GM19324 (cell line): ENCODE results near the gene SLC24A4.

Experiments used
- ATAC-seq: cut with Tn5 transposase; IDR thresholded peaks from one replicate; pipeline ENCODE4 v1.9.1; 2021; ENCODE audit warnings: mild to moderate bottlenecking, moderate library complexity; ENCODE audit not compliant: unreplicated experiment, low FRiP score

The SLC24A4 gene

DNA sequence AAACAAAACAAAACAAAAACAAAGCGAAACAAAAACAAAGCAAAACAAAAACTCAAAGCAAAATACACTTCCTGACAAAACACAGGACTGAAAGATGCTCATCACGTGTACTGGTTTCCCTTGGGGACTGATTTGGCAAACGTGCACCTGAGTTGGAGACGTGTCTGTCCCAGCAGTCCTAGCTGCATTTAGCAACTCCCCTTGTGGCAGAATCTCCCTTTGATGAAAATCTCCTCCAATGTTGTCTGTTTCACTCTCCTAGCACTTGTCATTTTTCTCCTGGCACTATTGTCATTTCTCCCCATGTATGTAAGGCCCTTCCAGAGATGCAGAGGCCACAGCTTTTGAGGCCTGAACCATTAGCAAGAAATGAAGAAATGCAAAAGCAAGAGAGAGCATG, 6.8 kb upstream of the SLC24A4 start:
- no peak for ATAC-seq

DNA sequence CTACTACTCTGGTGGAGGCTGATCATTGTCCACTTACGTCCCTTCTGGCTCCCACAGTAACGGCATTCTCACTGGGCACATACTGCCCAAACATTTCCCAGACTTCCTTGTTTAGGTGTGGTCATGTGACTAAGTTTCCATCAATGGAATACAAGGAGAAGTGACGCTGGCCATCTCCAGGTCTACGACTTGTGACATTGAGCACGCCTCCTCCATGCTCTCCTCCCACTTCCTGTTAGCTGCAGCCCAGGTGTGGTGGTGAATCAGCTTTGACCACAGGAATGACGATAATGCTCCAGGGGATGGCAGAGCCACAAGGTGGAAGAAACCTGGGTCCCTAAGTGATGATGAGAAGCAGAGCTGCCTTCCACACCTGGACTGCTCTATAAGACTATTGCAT, 6.0 kb upstream of the SLC24A4 start:
- no peak for ATAC-seq

DNA sequence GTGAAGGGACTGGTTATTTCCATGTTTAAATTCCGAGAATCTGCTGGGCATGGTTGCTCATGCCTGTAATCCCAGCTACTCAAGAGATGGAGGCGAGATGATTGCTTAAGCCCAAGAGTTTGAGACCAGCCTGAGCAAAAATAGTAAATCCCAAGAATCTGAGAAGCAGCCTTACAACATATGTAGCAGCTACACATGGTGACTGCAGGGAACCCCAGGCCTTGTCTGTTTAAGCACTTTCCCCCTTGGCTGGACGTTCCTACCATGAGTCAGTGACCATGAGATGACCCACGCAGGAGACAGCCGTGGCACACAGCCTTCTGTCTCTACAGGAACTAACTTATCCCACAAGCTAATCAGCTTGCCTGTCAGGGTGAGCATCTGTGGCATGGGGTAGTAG, 5.5 kb upstream of the SLC24A4 start:
- no peak for ATAC-seq

DNA sequence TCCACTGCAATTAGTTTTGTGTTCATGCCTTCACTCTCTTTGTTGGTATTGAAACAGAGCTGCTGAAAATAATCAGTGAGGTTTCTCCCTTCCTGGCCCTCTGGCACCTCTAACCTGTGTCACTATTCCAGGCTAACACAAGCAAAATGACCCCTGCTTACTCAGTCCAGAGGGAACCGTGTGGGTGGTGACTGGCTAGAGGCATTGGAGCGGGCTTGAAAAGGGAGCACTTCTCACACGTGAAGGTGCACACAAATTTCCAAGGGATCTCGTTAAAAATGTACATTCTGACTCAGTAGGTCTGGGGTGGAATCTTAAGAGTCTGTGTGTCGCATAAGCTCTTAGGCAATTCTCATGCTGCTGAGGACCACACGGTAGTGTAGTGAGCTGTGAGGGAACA, 1.3 kb upstream of the SLC24A4 start:
- no peak for ATAC-seq

DNA sequence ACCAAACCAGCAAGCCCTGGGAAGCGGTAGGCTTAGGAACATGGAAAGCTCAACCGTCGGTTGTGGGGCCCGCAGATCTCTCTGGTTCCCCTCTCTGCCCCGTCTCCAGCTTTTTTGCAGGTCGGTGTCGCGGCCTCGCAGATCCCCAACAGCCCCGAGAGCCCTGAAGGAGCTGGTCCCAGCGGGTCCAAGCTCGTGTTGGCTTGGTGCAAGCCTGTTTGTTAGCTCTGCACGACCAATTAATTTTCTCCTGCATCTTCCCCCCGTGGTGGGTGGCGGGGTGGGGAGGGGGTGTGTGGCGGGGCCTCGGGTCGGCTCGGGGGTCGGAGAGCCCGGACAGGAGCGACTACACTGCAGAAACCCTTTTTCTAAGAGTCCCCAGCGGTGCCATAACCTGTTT, 449 bp upstream of the SLC24A4 start:
- no peak for ATAC-seq

DNA sequence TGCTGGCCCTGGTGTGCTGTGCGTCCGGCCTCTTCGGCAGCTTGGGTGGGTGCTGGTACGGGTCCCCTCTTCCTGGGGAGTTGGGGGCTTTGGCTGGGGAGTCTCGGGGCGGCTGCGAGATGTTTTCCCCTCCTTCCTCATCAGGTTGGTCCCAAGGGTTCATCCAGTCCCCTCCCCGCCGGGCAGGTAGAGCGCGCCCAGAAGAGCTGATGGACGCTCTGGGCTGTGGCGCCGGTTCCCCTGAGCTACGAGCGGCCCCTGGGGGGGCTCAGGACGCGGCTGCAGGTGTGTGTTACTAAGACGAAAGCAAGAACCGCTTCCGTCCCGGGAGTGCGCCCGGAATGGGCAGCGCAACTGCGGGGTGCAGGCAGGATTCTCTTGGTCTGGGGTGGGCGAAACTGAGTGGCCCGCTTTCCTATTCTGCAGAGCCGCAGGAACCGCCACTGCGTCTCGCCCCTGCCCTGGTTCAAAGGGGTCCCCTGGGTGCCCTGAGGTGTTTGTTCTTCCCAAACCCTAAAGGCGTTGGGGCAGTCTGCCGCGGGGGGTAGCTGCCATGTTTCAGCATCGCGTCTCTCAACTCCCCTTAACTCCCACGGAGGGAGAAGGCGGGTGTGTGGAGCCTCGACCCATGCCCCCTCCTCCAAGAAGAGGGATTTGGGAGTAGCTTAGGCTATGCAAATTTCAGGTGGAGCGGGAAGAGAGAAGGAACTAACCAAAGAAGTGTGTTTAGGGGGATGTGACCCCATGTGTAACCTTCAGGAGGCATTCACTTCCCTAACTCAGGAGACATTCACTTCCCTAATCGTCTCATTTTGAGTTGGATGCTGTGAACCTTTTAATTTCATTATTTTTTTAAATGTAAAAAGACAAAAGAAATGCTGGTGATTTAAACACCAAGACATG, 1.2 kb downstream of the SLC24A4 start:
- ATAC-seq, result no peak

DNA sequence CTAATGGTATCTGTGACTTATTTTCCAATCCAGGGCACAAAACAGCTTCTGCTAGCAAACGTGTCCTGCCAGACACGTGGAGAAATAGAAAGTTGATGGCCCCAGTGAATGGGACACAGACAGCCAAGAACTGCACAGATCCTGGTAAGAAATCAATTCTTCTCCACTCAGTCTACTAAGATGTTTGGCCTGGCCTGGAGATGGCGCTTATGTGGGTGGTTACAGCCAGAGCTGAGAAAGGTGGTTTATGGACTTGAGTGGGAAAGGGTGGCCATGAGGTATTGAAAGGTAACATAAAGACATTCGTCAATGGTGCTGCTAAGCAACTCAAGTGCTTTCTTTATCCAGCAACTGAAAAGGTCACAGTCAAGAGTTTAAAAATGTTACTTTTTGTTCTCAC, 2.9 kb downstream of the SLC24A4 start:
- ATAC-seq, result no peak

DNA sequence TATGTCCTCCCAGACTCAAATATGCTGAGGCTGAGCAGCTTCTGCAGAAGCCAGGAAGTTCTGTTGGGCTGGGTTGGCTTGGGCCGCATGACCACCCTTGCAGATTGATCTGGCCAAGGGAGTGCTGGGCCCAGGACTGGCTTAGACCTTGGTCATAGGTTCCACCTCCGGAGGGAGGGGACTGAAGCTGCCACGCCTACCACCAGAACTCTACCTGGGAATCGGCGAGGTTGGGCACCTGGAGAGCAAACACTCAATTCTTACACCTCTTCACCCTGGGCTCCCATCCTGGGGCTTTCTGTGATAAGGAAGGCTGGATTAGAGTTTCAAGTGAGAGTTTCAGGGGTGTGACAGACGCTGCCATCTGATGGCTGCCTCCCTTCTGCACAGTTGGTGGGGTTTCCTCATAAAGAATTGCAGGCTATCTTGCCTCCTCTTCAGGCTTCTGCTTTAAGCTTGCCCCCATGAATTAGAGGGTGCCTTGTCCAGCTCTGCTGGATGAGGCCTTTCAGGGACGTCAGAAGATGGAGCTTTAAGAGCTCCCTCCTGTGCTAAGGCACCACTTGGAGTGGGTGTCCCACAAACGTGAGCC, 5.8 kb downstream of the SLC24A4 start:
- no peak for ATAC-seq

DNA sequence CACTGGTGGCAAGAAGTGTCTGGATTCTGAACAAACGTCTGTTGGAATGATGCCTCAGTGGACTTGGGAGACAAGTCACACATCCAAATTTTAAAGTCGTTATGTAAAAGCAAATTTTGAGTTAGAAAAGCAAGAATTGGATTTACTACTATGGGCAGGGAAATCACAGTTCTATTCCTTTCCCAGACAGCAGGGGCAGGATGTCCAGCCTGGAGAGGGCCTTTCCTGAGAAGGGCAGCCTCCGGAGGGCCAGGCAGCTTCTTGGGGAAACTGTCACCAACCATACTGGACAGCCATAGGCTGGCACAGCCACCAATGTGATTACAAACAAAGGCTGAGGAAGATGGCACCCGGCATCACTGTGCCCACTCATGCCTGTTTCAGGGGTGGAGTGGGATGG, 11.1 kb downstream of the SLC24A4 start:
- ATAC-seq, result no peak

DNA sequence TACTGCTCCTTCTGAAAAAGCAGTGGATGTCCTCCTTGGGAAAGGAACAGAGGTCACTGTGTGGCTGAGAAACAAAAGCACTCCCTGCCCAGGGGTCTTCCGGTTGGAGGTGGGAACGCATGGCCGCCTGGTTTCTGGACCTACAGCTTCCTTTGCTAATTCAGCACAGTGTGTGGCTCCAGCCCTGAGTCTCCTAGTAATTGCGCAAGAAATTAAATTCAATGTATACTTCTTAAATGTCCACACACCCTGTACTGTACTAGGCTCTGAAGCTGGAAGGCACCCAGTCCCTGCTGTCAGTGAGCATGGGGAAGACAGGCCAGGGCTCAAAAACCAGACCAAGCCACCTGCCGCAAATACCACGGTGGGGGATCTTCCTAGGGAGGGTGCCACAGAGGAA, 13.4 kb downstream of the SLC24A4 start:
- no peak for ATAC-seq

DNA sequence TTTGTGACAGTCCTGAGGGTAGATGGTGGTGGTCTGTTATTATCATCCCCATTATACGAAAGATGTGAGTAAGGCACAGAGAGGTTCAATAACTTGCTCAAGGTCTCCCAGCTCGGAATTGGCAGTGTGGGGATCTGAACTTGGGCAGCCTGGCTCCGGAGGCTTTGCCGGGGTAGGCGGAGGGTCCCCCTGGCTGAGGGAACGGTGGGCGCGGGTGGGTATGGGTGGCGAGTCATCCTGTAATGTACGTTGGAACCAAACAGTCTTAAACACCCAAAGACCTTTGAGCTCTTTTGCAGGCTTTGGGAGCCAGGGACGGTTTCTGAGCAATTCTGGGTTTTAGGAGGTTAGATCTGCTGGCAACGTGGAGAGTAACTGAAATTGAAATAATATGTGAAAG, 16.5 kb downstream of the SLC24A4 start:
- no peak for ATAC-seq

DNA sequence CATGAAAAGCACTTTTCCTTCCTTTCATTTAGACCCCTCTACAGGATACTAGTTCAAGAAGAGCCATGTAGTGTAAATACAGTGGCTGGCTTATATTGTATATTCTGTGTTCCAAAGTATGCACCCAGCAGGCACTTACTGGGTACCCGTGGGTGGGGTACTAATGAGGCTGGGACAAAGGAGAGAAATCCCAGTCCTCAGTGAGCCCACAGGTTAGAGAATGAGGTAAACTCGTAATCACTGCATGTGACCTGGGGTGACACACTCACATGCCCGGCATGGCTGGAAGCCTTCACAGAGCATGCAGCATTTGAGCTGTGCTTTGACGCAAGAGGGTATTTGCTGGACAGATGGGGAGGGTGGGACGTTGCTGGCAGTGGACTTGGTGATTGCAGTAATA, 17.1 kb downstream of the SLC24A4 start:
- no peak for ATAC-seq

DNA sequence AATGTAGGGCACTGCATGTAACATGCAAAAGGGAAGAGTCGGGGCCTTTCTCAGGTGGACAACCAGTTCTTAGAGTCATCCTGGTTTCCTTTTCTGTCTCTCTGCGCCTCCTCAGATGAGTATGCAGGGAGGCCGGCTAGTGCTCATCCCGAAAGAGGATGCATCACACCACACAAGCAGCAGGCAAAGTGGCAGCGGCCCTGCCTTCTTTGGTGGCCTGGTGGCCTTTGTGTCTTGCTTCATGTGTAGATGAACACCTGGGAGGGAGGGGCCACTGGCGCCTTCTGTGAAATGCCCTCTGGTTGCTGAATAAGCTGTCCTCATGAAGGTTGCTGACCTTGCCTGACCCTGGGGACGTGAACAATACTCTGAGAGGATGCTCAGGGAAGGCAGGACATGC, 18.0 kb downstream of the SLC24A4 start:
- no peak for ATAC-seq

DNA sequence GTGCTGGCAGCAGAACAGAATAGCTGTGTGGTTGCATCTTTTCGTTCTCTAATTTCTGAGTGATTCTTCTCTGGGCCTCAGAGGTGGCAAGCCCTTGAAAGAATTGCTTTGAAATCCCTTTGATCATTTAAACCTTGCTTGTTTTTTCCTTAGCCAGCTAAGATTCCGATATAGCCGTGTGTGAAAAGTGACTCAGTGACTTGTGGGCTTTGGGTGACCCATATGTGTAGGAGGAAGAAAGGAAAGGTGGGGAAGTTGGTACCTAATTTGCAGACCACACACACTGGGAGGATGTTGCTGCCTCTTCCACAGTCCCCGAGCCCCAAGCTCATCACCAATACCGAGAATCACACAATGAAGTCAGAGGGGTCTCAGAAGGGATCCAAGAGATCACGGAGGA, 18.8 kb downstream of the SLC24A4 start:
- no peak for ATAC-seq

DNA sequence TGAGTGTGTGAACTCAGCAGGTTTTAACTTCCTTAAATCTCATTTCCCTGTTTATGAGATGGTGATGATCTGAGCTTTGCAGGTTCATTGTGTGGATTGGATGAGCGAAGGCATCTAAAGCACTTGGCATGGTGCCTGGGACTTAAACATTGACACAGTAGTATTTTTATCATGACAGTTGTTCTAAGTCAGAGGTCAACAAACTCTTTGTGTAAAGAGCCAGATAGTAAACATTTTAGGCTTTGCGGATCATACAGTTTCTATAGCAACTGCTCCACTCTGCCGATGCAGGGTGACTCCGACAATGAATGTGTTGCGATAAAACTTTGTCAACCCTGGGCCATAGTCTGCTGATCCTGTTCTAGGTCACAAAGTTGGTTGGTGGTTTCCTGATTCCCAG, 25.2 kb downstream of the SLC24A4 start:
- no peak for ATAC-seq

DNA sequence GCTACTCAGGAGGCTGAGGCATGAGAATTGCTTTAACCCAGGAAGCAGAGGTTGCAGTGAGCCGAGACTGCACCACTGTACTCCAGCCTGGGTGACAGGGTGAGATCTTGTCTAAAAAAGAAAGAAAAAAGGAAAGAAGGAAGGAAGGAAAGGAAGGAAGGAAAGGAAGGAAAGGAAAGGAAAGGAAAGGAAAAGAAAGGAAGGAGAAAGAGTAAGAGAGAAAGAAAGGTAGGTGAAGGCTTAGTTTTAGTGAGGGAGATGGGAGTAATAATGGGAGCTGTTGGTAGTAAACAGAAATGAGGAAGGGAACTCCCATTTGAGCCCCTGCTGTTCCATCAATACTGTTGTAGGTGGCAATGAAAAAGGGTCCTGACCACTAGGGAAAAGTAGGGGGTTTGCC, 28.8 kb downstream of the SLC24A4 start:
- ATAC-seq, result no peak

DNA sequence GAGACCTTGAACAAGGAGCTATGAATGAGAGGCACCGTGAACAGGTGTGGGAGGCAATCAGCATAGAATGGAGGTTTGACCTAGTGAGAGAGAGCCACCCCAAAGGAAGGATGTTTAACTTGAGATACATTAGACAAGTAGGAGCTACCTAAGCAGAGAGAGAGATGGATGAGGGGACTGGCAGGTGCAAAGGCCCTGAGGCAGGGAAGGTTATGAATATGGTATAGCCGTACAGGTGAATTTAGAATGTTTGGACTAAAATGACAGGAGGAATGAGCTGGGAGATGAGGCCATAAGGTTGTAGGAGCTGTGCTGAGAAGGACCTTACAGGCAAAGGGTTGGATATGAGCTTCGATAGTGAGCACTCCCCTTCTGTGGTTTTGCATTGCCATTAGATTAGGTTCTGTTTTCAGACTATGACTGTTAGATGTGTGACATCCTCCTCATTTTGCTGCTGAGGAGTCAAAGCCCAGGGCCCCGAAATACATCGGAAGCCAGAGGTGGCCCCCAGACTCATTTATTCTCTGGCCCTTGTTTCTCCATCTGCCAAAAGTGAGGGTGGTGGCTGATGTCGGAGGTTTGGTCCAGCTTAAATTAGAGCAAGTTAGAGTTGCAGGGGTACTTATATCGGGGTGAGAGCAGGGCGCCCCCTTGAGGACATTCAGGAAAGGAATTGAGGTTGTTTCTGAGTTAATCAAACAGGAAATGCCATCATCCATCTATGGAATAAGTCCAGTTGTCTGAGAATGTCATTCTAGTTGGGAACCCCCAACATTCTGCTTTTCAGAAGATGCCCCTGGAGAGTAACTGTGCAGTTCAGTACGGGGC, 29.4 kb downstream of the SLC24A4 start:
- no peak for ATAC-seq

DNA sequence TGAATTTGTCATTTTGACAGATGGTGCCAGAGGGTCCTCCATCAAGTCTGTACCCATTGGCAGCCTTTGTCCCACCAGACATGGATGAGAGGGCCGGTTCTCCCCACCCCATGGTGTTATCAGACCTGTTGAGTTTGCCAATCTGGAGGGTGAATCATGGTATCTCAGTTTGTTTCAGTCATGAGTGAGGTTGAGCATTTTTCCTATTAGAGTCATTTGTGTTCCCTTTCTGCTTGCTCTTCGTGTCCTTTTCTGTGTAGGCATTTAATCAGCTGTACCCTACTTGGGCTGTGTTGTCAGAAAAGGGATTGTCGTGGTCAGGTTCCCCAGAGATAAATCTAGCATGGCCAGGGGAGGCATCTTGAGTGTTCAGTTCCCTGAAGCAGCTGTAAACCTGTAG, 30.5 kb downstream of the SLC24A4 start:
- no peak for ATAC-seq

DNA sequence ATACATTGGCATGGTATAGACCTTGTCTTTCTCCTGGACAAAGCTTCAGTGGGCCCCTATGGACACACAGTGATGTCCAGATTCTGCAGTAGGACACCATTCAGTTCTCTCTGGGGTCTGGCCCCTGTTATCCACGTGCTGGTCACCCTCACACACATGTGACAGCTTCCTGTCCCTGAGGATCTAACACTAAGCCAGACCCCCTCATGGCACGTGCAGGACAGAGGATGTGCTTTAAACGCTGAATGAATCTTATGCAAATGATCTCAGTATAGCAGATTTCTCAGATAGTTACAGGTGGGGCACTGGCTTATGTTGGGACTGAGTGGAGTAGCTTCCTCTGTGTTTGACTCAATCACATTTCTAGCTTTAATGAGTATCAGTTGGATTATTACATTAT, 33.7 kb downstream of the SLC24A4 start:
- no peak for ATAC-seq

DNA sequence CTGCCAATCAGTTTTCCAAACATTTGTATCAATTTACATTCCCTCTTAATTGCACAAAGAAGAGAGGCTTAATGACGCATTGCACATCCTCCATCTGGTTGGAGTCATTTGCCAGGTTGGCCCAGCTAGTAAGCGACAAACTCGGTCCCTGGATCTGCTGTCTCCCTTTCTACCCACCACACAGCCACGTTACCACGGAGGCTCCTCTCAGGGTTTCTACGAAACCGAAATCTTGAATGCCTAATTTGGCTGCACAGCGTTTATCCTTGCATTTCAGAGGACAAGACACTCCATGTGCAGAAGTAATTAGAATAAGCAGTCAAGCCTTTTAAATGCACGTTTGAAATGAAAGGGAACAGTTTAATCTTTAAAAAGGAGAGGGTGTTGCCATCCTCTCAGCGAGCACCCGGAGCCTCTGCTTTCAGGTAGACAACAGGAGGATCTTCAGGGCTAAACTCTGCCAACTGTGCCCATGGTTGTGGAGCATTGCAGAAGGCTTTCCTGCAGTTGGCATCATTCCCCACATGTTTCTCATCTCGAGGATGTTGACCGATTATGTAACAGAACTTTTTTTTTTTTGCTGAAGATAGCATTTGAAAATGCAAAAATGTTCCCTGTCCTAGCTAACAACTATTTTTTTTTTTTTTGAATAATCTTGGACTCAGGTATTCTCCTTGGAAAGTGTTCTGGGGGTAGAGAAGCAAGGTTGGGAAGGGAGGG, 37.8 kb downstream of the SLC24A4 start:
- ATAC-seq, result no peak

DNA sequence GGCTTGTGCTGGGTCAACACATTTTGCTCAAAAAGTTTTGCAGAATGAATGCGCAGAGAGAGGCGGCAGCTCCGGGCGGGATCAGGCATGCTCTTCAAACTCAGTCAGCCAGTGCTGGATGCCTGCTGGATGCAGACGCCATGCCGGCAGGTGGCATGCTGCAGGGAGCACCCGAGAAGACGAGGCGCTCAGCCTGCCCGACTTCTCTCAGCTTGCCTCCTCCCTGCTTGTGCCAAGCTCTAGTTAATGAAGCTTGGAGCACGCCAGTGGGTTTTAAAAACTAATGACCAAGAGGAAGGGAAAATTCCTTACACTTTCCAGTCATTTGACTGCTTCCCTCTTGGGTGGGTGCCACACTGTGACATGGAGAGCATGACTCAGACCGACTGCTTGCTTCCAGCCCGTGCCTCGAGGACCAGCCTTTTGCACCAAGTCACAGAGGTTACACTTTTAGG, 39.8 kb downstream of the SLC24A4 start:
- ATAC-seq, result no peak
